Left kidney (tissue), 2 donors: ENCODE measurements around the gene ZNF598. TPM values are rescaled to one million over a fixed set of nuclear protein-coding genes. Genes with fewer than 3 reads are reported as not detected.

ENCODE experiments used
- DNase-seq: peaks from one replicate; pipeline ENCODE4 v3.0.0-alpha.2; 2013
- polyA plus RNA-seq: library from polyadenylated mRNA; unstranded; fragments of 120-200 nt; gene quantifications from one replicate; pipeline ENCODE4 v1.2.1, GENCODE V29; 2013; ENCODE audit not compliant: insufficient read length

The ZNF598 gene
- polyA plus RNA-seq, 1 donor, result 15.8 TPM

DNA sequence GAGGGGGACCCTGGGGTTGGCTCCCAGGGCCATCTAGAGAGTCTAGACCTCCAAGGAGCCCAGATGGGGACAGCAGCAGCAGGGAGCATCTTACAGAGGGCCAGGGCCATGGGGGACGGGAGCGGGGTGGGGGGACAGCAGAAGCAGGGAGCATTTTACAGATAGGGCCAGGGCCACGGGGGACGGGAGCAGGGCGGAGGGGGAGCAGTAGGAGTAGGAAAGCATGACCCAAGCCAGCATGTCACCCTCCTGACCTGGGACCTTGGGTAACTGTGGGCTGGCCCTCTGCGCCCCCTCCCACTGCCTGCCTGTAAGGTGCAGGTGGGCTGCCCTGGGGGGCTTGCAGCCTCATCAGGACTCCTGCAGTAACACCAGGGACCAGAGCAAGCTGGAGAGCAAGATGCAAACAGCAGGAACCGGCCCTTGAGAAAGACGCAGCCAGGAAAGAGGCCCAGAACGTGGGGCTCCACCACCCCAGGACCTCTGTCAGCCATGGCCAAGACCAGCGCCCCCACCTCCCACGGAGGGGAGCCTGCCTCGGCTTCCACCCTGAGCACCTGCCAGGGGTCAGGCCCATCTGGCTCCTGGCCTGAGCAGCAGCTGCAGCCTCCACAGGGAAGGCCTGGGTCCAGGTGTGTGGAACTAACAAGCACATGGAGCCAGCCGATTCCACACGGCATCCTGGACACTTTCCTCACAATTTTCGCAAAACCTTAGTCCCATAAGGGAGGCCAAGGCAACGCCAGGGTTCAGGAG lies 2.4 kb downstream of the ZNF598 start:
- DNase-seq, result no peak

- no peak for DNase-seq
Observed at GRCh38 chr16:2006317-2006716, 3.3 kb downstream of the ZNF598 start.

DNA sequence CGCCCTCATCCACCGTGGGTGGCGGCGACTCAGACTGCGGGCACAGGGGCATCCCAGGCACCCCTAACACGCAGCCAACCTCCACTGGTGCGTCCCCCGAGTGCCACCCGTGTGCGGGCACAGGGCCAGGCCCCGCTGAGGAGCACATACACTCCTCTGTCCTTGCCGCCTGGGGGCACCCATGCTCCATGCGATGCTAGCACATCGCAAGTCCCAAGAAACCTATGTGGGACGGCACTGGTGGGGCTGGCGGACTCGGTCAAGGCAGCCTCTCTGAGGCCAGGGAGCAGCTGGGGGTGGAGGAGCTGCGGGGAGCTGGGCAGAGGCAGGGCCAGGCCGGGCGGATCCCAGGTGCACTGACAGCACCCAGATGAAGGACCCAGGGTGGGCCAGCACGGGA lies 4.0 kb downstream of the ZNF598 start:
- no peak for DNase-seq

DNA sequence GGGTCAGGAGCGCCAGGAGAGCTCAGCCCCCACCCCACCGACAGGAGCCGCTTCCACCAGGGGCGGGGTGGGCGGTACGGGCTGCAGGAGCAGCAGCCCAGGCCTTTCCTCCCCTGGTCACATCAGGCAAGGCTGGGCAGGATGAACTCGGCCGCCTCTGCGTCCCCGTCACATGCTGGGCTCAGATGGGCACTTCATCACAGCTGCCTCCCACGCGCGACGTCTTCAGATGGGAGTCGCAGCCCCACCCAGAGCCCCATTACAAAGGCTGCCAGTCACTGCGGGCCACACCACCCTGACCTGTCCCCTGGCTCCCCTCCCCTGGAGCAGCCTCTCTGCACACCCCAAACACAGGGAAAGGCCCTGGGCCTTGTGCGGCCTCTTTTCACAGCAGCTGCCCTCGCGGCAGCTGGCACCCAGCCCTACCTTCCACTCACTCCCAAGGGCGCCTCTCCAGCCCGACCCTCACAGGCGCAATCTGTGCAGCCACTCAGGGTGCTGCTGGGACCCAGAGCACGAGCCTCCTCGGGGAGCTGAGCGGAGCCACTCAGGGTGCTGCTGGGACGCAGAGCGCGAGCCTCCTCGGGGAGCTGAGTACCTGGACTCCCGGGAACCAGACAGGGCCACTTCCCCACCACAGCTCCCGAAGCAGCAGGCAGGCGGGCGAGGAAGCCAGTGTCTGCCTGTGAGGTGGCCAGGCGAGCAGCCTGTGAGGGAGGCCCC lies 4.7 kb downstream of the ZNF598 start:
- no peak for DNase-seq

DNA sequence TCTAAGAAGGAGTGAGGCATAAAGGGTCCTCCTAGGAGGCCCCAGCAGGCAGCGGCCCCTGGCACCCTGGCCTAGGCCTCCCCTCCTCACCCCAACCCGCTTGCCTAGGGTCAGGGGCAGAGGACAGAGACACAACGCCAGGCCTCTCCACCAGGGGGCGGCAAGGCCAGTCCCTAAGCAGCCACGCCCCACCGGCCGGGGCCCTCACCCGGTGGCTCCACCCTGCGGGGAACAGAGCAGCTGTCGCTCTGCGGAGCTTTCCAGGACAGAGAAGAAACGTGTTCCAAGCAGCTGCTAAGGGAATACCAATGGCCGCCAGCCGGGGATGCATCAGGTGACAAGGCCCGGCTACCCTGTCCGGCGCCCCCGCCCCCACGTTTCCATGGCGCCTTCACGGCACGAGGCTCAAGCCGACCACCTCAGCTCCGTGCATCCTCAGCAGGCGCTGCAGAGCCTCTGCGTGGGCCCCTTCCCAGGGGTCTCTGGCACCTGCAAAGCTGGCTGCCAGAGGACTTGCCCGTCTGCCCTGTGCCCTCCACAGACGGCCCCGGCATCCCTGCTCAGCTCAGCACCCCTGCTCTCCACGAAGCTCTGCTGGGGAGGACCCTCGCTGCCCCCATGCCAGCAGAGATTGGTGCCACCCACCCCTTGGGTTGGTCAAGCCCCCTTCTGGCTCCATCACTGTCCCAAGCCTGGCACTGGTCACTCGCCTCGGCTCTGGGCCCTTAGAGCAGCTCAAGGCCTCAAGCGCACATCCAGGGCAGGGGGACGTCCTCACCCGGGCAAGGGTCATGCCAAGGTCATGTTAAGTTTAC lies 5.6 kb downstream of the ZNF598 start:
- peak; percentile 80 for DNase-seq

GRCh38 chr16:2003231-2003826 lies 6.3 kb downstream of the ZNF598 start:
- no peak for DNase-seq

GRCh38 chr16:2002406-2003230 lies 7.0 kb downstream of the ZNF598 start:
- no peak for DNase-seq

GRCh38 chr16:2001456-2002355 lies 7.9 kb downstream of the ZNF598 start:
- DNase-seq, result no peak

DNA sequence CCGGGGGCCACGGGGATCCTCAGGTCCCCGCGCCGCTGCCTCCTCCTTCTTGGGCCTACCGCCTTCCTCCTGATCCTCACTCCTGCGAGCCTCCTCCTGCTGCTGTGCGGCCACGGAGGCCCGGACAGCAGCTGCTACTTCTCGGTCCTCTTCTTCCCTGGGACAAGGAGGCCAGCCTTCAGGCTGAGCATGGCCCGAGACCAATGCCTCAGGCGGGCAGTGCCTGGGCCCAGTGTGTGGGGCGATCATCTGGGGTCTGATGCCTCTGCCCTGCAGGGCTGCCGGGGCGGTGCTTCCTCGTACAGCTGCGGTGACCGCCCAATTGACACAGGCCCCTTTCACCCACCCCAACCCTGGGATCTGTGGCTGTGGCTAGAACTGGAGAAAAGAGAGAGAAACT lies 8.6 kb downstream of the ZNF598 start:
- DNase-seq, result no peak

GRCh38 chr16:1999866-2000514 lies 9.6 kb downstream of the ZNF598 start:
- no peak for DNase-seq

- DNase-seq, result no peak
Observed at GRCh38 chr16:1998852-1999801, 10.5 kb downstream of the ZNF598 start.

DNA sequence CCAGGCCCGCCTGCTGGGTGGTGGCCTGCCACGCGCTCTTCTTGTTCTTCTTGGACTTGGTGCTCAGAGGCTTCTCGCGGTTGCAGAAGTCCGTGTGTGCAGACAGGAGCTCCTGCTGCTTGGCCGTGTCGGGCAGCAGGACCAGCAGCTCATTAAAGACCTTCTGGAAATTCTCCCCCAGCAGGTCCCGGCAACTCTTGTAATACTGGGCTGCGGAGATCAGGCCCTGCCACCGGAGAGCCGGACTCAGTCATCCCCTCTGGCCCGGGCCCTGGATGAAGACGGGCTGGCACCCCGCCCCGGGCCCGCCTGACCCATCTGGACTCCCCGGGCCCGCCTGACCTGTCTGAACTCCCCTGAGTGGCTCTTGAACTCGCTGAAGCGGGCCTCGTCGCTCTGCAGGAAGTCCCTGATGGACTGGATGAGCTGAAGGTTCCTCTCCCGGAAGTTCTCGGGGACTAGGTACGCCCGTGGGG lies 11.2 kb downstream of the ZNF598 start:
- no peak for DNase-seq

DNA sequence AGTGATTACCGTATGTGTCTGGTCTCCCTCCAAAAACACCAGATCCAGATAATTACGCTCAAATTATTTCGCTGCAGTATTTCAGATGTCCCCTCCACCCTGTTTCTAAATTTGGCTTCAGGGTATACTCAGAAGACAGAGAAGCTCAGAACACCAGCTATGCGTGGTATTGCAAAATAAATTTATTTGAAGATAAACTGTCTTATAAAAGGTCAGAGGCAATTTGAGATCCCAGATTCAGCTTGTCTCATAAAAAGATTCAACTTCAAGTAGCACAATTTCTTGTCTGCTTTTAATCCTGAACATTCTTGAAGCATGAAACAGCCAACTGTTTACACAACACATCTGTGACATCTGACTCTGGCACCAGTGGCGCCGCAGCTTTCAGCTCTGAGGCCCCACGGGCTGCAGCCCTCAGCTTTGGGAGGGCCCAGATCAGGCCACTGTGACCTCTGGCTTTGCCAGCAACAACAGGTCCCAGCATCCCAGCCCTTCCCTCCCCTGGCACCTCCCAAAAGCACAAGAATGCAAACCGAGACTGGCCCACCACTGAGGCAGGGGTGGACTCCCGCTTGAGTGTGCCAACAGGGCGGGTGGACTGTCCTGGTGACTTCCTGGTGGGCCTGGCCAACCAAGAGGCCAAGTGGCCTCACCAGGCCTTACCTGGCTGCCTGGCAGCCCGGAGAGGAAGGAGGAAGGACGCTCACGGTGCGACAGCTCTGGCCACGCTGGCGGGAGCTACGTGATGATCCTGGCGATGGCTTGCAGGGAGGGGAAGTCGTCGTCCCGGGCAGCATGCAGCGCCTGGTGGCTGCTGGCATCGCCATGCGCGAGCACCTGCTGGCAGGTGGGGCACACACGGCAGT lies 11.9 kb downstream of the ZNF598 start:
- DNase-seq, result no peak

DNA sequence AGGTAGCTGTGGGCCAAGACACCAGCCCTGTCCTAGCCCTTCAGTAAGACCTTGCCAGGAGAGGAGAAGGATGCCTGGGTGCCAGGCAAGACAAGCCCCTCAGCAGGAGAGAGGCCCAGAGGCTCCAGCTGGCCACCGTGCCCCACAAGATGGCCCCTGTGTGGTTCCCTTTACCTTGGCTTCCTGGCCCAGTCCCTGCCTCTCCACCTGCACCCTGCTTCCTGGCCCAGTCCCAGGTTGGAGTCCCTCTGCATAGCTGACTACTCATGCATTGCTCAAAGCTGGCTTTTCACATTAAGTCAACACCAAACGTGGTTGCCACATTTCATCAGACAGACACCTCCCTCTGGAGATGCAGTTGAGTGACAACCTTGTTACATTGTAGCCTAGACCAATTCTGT lies 15.9 kb downstream of the ZNF598 start:
- no peak for DNase-seq

GRCh38 chr16:1992704-1993317 lies 16.8 kb downstream of the ZNF598 start:
- no peak for DNase-seq

DNA sequence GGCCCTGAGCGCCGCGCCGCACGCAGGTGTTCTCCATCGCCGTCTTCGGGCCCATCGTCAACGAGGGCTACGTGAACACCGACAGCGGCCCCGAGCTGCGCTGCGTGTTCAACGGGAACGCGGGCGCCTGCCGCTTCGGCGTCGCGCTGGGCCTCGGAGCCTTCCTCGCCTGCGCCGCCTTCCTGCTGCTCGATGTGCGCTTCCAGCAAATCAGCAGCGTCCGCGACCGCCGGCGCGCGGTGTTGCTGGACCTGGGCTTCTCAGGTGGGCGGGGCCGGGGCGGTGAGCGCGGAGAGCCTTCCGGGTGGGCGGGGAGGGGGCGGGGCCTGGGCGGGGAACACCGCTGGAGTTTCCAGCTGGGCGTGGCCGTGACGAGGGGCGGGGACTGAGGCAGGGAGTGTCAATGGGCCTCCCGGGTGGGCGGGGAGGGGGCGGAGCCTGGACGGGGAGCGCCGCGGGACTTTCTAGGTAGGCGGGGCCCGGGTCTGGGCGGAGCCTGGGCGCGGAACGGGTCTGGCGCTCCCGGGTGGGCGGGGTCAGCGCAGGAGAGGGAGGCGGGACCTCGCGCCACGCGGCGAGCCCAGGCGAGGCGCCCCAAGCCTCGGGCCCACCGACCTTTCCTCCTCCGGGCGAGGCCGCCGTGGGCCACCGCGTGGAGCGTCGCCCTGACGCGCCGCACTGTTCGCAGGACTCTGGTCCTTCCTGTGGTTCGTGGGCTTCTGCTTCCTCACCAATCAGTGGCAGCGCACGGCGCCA lies 17.5 kb downstream of the ZNF598 start:
- peak; percentile 83 for DNase-seq
